GOT3 (cell line): ENCODE data around the gene ZFP36L2.
A peak's percentile ranks its signal among the peaks of the same experiment; 100 is the strongest.

Source experiments
- DNase-seq: peaks from one replicate; lab custom pipeline; 2025; ENCODE audit warnings: mixed read lengths; lab: John Stamatoyannopoulos, UW

Gene ZFP36L2

GRCh38 chr2:43248621-43249020, 22.2 kb upstream of the ZFP36L2 start:
- no peak for DNase-seq

- no peak for DNase-seq
Measured at GRCh38 chr2:43246641-43247040, 20.2 kb upstream of the ZFP36L2 start.

- DNase-seq, result no peak
Measured at GRCh38 chr2:43241558-43241957, 15.2 kb upstream of the ZFP36L2 start.

GRCh38 chr2:43240766-43241150, 14.4 kb upstream of the ZFP36L2 start:
- no peak for DNase-seq

GRCh38 chr2:43239981-43240765, 13.8 kb upstream of the ZFP36L2 start:
- DNase-seq, result no peak

- no peak for DNase-seq
Measured at GRCh38 chr2:43238813-43239212, 12.4 kb upstream of the ZFP36L2 start.

- DNase-seq, result no peak
Measured at GRCh38 chr2:43238176-43238575, 11.8 kb upstream of the ZFP36L2 start.

- no peak for DNase-seq
Measured at GRCh38 chr2:43233218-43234212, 7.1 kb upstream of the ZFP36L2 start.

- DNase-seq, result no peak
Measured at GRCh38 chr2:43230951-43231827, 4.8 kb upstream of the ZFP36L2 start.

- DNase-seq, result no peak
Measured at GRCh38 chr2:43230351-43230885, 4.0 kb upstream of the ZFP36L2 start.

GRCh38 chr2:43228756-43229659, 2.6 kb upstream of the ZFP36L2 start:
- no peak for DNase-seq

- DNase-seq, result no peak
Measured at GRCh38 chr2:43228321-43228751, 1.9 kb upstream of the ZFP36L2 start.

- DNase-seq, result no peak
Measured at GRCh38 chr2:43227830-43228281, 1.4 kb upstream of the ZFP36L2 start.

GRCh38 chr2:43226955-43227829, 786 bp upstream of the ZFP36L2 start:
- peak; percentile 53 for DNase-seq

- no peak for DNase-seq
Measured at GRCh38 chr2:43225788-43226557, 433 bp downstream of the ZFP36L2 start.

GRCh38 chr2:43225093-43225787, 1.2 kb downstream of the ZFP36L2 start:
- DNase-seq, result no peak

- DNase-seq, result no peak
Measured at GRCh38 chr2:43224571-43225092, 1.8 kb downstream of the ZFP36L2 start.

GRCh38 chr2:43224131-43224570, 2.3 kb downstream of the ZFP36L2 start:
- DNase-seq, result no peak
